Measurements from ENCODE around the gene RIMS4. TPM values are rescaled to one million over a fixed set of nuclear protein-coding genes. Genes with fewer than 3 reads are reported as not detected.
A peak's percentile ranks its signal among the peaks of the same experiment; 100 is the strongest.
"Not testable (repeated sequence)": the region's sequence is repeated elsewhere in the genome, so short reads cannot be mapped to it uniquely, and the experiment has no call there.

RIMS4 gene
- total RNA-seq, 1 donor from 2014 or later, result 0.08 TPM

DNA sequence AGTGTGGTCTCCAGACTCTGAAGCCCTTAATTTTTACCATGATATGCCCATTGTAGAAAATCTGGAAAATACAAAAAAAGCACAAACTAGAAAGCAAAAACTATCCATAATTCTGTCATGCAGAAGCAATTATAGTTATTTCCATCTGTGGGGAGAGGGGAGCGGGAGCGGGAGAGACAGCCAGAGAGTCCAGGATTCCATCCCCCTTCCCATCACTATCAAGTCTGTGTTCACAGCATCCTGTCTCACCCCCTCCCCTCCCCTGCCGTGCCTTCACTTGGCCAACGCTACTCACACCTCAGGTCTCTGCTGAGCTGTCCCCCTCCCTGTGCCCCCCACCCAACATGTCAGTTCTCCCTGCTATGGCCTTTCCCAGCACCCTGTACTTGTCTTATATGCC is 14.5 kb downstream of the RIMS4 start:
- no peak for ATAC-seq

DNA sequence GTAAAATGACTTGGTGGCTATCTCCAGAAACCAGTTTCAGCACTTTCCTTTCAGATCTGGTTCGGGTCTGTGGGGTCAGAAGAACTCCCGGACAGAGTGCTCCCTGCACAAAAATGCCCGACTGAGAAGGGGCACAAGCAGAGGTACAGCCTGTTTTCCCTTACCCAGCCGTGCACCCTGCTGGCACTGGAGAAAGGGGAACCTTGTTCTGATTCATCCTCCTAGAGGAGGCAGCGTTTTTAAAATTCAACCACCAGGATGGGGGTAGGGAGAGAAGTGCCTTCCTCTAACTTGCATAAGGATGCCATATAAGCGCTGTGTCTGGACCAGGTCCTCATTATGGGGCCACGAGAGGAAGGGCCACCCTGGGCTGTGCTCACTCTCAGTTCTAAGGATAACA is 17.6 kb downstream of the RIMS4 start:
- no peak for ATAC-seq

DNA sequence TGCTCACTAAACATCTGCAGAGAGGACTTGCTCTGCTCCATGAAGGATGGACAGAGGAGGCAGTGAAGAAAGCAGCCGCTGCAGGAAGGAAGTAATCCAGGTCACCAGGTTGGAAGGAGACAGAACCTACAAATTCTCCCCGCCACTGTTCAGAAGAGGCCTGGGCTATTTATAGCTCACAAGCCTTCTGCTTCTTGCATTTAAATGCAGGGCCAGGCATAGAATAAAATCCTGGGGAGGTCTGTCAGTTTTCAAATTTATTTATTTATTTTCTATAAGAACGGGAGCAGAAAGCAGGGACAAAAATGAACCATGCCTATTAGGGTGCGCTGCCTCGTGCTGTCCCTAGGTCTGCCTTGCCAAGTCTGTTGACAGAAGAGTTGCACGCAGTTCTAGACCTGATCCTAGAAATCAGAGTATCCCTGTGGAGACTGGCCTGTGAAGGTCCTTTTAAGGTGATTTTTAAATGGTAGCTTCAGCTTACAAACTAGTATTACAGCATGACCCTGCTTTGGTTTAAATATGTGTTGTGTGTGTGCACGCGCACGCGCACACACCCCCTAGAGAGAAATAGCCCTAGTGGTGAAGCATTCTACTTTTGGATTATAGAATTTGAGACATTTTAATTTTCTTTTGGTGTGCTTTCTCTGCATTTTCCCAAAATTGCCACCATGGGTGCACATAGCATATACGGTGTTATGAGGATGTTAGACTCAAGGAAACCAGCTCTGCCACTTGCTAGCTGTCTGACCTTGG is 19.5 kb downstream of the RIMS4 start:
- no peak for ATAC-seq

DNA sequence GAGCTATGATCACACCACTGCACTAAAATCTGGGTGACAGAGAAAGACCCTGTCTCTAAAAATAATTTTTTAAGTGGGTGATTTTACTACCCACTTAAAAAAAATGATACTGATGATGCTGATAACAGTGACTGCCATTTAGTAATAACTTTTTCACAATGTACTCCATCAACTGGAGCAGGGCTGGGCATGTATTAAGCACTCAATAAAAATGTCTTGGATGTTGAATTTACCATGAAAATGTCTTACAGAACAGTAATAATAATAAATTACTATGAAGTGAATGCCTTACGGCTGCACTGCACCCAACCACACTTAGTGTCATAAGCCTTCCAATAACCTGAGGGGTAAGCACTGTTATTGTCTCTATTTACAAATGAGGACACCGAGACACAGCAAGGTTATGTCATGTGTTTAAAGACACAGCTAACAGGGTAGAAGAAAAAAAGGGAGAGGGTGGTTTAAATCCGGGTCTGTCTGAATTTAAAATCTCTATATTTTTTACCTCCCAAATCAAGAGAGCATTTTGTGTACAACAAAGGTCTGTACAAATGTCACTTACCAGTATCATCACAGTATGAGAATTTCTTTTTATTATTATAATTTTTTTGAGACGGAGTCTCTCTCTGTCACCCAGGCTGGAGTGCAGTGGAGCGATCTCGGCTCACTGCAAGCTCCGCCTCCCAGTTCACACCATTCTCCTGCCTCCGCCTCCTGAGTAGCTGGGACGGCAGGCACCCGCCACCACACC is 21.5 kb downstream of the RIMS4 start:
- ATAC-seq, result no peak

DNA sequence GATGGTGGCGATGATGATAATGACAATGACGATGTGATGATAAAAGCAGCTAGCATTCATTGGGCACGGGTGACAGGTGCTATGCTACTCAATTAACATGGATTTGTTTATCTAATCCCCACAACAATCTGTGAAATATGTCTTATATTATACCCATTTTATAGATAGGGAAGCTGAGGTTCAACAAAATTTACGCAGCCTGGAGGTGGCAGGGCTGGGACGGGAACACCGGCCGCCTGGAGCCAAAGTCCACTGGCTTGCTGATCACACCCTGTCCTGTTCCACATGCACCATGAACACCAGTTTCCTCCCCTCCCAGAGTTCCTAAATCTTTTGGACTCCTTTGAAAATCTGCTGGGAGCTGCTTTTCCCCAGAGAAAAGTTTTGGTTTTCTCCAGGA is 23.0 kb downstream of the RIMS4 start:
- no peak for ATAC-seq

DNA sequence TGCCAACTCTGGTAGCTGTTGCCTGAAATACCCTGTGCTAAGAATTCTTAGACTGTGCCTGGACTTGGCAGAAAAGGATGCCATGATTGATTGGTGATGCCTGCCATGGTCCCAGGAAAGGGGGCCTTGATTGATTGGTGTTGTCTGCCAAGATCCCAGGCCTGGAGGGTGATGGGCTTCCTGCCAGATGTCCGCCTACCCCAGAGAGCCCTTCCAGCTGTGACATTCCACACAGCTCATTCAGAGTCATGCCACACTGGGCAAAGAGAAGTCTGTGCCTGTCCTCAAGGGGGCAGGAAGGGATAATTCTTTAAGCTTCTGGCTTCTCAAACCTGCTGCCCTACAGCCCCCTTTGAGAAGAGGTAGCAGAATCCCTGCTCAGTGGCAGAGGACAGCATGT is 24.6 kb downstream of the RIMS4 start:
- no peak for ATAC-seq

DNA sequence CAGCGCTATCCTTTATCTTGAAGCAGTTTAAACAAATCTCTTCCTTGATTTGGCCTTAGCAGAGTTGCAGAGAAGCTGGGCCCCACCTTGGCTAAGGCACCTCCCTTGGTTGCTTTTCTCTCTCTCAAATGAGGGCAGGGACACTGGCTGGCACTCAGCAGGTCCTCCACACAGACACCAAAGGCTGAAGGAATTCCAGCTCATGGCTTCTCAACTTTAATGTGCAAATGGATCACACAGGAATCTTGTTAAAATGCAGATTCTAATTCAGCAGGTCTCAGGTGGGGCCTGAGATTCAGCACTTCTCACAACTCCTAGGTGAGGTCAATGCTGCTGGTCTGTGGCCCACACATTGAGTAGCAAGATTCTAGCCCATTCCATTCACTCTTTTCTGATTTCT is 25.7 kb downstream of the RIMS4 start:
- no peak for ATAC-seq

DNA sequence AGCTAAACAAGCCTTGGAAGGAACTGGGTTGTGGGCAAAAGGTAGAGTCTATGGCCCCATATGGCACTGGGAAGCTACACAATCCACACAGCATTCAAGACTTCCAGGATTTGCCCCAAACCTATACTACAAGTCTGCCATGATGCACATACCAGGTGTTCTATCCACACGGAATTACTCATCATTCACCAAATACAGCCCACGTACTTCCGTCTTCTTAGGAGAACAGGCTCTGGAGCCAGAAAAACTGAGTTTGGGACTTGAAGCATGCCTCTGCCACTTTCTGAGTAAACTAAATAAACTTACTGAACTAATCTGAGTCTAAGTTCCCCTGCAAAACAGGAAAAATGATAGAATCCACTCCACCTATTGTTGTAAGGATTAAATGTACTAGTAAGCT is 28.6 kb downstream of the RIMS4 start:
- ATAC-seq, result no peak

DNA sequence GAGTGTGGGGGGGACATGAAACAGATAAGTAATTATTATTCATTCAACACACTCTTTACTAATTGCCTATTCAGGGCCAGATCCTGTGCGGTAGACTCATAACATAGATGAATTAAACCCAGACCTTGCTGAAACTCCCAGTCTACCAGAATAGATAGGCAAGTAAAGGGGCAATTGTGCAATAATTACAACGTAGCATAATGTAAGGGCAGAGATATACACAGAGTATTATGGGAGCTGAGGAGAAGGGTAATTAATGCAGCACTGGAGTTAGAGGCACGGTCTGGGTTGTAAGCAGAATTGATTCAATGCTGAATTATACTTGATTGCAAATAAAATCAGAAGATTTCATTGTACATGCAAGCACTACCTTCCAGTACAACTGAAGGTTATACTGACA is 29.2 kb downstream of the RIMS4 start:
- no peak for ATAC-seq

DNA sequence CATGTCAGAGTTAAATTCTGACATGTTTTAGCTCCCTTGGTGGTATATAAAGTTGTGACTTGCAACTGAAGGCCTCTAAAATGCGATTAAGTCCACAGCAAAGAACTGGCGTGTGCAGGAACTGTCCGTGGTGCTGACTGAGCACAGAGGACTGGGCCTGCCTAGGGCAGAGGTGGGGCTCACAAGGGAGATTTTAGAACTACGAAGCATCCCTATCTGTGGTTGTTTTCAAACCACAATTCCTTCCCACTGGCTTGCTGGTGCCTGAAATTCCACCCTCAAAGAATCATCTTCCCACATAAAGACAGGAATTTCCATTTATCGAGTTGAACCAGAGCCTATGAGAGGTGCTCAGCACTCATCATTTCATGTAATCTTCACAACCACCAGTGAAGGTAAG is 30.1 kb downstream of the RIMS4 start:
- ATAC-seq, result peak; percentile 60

DNA sequence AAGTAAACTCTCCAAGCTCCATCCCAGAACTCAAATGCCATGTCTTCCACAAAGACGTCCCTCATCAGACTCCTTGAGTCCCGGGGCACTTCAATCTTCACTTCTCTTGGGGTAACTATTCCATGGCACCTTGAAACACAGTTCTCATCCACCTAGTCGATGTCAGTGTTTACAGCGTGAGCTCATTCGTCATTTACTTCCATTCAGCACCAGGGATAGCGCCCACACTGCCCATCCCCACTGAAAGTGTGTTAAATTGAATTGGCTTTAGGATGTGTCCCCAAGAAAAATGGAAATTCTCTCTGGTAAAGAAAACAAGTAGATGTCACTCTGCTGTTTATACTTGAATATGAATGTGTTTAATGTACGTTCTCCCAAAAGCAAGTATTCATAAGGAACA is 33.4 kb downstream of the RIMS4 start:
- no peak for ATAC-seq

DNA sequence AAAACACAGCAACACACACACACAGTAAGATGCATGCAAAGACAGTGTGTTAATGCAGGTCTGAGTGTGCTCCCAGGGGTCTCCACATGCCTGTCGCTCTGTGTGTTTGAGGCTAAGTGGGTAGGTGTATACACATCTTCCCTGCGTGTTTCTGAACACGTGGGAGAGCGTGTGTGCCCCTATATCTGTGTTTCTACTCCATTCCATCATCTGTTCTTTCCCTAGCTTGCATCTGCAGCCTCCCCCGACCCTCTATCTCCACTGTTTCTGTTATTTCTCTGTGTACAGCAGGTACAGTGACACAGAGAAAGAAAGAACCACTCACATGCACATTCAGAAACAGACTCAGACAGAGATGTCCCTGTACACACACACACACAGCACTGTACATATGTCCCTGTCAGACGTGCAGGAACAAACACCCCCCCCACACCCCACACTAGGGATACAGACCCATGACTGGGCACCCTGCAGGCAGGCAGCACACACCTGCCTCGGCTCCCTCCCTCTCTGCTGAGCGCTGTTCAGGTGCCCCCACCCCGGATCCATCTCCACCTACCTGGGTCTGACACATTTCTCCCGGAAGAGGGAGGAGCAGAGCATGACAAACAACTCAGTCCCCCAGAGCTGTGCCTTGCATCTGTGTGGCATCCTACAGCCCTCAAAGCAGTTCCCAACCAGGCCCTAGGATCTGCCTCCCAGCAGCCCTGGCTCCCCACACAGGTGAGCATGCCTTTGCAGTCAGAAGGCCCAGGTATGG is 37.1 kb downstream of the RIMS4 start:
- no peak for ATAC-seq

DNA sequence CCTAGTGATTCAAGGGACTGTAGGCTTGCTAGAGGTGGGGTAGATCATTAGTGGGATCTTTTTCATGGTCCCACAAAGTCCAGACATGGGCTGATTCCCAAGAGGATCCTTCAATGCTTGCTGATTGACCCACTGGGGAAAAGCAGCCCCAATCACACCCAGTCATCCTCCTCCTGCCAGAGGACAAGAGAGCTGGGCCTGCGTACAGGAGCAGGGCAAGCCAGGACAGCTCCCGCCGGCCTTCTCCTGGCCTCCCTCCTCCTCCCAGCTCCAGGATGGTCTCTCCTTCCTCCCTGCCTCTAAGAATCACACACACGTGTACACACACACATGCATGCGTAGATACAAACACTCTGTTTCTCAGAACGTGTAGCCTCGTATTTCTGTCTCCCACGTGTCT is 37.7 kb downstream of the RIMS4 start:
- no peak for ATAC-seq

DNA sequence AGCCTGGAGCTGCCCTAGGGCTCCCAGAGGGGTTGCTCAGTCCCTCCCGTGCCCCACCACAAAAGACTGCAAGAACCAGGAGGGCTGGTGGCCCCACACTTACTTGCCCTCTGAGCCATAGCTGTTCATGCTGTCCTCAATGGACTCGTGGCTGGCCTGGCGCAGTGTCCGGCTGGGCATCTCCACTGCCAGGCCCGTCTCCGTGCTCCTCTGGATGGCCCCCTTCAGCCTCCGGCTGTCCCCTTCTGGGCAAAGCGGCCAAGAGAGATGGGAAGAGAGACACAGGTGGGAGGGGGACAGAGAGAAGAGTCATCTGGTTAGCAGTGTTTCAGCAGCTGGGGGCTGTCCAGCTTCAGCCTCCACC is 39.2 kb downstream of the RIMS4 start:
- ATAC-seq, result no peak

DNA sequence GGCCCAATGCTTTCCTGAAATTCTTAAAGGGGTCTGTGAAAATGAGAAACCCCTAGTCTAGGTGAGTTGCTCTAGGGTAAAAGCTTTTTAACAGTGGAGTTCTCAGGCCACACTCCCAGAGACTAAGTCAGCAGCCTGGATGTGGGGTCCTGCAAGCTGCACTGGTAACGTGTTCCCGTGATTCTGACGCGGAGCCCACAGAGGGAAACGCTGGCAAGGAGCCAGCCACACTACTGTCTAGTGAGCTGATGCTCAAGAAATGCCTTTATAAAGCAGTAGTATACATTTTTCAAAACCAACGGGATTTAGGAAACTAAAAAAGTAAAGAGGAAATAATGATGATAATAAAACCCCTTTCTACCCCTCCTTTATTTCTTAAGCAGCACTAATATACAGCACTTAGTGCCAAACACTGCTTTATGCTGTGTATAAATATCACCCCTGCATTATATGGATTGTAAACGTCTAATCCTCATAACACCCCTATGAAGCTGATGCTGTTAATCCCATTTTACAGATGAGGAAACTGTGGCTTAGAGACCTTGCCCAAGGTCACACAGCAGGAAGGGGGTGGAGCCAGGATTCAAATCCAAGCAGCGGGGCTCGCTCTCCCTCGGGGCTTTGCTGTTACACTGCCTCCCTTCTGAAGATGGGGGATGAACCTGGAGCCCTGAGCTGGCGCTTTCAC is 39.7 kb downstream of the RIMS4 start:
- no peak for ATAC-seq

DNA sequence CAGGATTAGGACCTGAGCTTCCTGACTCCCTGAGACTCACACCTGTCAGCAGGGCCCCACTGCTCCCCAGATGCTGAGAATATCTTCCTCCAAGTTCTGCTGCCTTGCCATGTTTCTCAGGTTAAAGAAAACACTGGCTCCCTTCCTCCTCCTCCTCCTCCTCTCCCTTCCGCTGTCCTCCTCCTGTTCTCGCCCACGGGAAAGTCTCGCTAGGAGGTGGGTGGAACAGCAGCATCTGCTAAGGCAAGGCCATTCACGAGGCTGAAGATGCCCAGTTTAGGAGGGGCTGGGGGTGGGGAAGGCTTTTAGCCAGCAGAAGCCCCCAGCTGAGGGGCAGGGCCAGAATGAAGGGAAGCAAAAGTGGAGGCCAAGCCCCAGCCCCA is 40.9 kb downstream of the RIMS4 start:
- no peak for ATAC-seq

DNA sequence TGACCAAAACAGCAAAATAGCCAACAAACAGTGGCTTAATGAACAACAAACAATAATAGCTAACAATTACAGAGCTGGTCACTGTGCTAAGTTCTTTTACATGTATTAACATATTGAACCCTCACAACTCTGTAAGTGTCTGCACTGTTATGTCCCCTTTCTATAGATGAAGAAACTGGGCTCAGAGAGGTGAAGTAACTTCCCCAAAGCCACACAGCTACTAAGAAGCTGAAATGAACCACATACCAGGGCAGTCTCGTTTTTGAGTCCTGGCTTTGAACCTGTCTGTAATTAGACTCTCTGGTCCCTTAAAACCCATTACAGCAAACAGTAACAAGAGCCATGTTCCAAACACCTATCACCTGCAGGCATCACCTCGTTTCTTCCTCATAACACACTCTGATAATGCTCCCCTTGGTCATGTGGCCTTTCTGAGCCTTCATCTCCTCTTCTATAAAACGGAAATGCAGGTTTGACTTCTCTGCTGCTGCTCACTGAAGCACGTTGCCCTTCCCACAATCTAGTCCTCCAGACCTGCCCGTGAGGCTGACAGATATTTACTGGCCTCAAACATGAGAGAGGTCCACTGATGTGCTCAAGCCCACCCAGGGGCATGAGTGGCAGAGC is 41.4 kb downstream of the RIMS4 start:
- no peak for ATAC-seq

DNA sequence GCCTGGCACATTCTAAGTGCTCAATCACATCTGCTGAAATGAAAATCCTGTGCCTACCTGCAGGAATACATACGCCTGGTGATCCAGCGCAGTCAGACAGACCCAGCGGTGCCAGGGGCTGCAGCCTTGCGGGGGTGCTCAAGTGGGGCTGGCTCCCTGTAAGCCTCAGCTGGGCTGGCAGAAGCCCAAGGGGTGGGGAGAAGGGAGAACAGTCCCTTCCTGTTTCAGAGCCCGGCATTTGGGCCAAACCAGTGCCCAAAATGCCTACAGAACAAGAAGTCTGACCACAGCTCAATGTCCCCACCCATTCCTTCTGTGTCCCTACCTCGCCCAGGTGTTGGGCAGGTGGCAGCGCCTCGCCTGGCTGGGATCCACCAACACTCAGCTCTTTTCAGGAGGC is 42.1 kb downstream of the RIMS4 start:
- no peak for ATAC-seq

DNA sequence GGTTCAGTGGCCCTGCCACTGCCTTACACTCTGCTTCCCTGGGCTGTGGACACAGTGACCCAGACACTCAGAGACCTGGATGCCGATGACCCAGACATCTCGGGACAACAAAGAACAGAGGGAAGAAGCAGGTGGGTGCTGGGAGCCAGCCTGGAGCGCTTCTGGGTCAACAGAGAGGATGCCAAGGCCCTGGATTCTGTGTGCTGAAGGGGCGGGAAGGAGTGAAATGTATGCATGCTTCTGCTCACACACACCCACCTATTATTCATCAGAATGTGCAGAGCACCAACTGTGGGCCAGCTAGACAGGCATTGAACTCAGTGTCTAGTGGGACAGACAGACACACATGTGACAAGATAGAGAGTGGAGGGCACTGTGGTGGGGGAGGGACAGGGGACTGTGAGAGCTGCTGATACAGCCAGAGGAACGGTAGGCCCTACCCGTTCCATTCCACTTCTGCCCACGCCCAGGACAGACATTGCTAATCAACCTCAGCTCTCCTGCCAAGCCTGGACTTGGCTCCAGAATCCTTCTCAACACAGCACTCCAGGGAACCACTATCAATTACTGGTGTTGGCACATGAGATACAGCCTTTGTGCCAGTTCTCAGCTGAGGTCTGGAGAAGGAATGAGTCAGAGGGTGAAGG is 44.5 kb downstream of the RIMS4 start:
- ATAC-seq, result peak; percentile 42

DNA sequence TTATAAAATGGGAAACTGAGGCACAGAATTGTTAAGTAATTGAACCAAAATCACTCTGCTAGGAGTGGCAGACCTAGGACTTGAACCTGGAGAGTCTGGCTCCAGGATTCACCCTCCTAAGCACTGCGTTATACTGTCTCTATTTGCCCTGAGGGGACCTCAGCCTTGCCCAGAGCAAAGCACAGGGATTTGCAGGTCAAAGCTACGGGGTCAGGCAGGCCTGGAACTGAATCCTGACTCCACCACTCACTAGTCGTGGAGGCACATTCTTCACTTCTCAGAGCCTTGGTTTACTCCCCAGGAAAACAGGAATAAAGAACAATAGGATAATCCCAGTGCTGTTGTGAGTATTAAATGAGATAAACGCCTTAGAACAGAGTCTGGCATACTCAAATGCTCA is 45.3 kb downstream of the RIMS4 start:
- ATAC-seq, result no peak

DNA sequence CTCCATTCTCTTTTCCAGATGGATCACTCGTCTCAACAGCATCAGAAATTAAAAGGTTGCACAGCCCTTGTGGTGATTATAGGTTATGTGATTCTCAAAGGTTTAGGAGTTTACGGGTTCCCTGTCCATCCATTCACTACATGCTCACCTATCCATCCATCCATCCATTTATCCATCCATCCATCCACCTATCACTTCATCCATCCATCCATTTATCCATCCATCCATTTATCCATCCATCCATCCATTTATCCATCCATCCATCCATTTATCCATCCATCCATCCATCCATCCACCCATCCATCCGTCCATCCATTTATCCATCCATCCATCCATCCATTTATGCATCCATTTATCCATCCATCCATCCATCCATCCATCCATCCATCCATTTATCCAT is 46.5 kb downstream of the RIMS4 start:
- ATAC-seq, result not testable (repeated sequence)

DNA sequence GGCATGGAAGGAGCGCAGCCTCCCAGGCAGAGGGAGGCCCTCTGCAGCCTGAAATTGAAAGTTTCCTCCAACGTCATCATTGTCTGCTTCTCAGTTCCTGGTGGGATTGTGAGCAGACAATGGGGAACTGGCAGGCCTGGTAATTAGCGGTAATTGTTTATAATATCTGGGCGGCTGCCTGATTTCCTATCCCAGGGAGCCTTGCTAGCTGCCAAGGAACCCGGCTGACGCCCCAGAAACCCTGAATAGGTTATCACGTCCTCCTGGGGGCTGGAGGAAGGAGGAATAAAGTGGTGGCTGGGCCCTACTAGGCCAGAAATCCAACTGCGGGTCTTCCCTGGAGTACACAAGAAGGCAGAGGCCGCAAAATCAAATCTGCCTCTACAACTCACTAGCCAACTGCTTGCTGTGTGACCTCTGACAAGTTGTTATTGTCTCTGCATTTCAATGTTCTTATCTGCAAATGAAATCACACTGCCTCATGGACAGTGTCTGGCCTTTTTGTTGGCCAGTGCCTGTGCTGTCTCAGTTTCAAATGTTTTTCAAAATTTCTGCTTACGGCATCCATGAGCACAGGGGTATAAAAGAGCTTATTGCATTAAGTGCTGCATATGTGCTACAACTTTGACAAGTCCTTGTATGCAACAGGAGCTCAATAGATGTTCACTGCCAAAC is 47.7 kb downstream of the RIMS4 start:
- ATAC-seq, result no peak
